Upper lobe of left lung (tissue), 6 donors: ENCODE measurements around the gene TMEM8B. TPM values are rescaled to one million over a fixed set of nuclear protein-coding genes. Genes with fewer than 3 reads are reported as not detected.

Source experiments
- ATAC-seq, 2 donors: fragments of 200-7000 bp; cut with Tn5 transposase; one replicate each; pipeline ENCODE4 v1.9.1; 2022; ENCODE audit warnings: mild to moderate bottlenecking in 2 of 2, moderate library complexity in 2 of 2; ENCODE audit not compliant: low FRiP score in 2 of 2
- DNase-seq, 2 donors: peaks; one replicate each; pipeline ENCODE4 v3.0.0-alpha.2; 2019 to 2020
- H3K27ac ChIP-seq, 4 donors: fragments of 200-600 bp; sonication (generic); one replicate each; pipeline ENCODE4 v1.5.1; 2016 to 2019
- H3K27me3 ChIP-seq, 4 donors: fragments of 200-600 bp; sonication (generic); one replicate each; pipeline ENCODE4 v1.5.1; 2017 to 2019
- H3K36me3 ChIP-seq, 4 donors: fragments of 200-600 bp; sonication (generic); one replicate each; pipeline ENCODE4 v1.5.1; 2016 to 2019
- H3K4me1 ChIP-seq, 4 donors: fragments of 200-600 bp; sonication (generic); one replicate each; pipeline ENCODE4 v1.5.1; 2018 to 2019
- H3K4me3 ChIP-seq, 4 donors: fragments of 200-600 bp; sonication (generic); one replicate each; pipeline ENCODE4 v1.5.1; 2017 to 2019; ENCODE audit warnings: mild to moderate bottlenecking in 2 of 4, moderate library complexity in 1 of 4
- H3K9me3 ChIP-seq, 4 donors: fragments of 200-600 bp; sonication (generic); one replicate each; pipeline ENCODE4 v1.5.1; 2018 to 2019
- EP300 ChIP-seq, 4 donors: sonication (generic); formaldehyde crosslinking; IDR thresholded peaks; one replicate each; pipeline ENCODE4 v1.5.1; 2017; ENCODE audit warnings: antibody characterized with exemption in 4 of 4, control low read depth in 2 of 4
- POLR2A ChIP-seq, 4 donors: fragments of 450-650 bp; IDR thresholded peaks; one replicate each; pipeline ENCODE4 v1.5.1; 2016 to 2017; ENCODE audit warnings: antibody characterized with exemption in 4 of 4, mild to moderate bottlenecking in 2 of 4
- POLR2AphosphoS5 ChIP-seq, 2 donors: sonication (generic); formaldehyde crosslinking; IDR thresholded peaks; one replicate each; pipeline ENCODE4 v1.5.1; 2017; ENCODE audit warnings: antibody characterized with exemption in 2 of 2
- WGBS, 2 donors: methylation state at CpG; one replicate each; pipeline ENCODE4 v1.1.5; 2017 to 2018; 5-methylcytosine and 5-hydroxymethylcytosine counted together
- total RNA-seq, 6 donors: library from RNA; depleted of rRNA in 4 of 6; stranded (reverse); fragments of >200 nt in 4 of 6; gene quantifications; one replicate each; pipeline versions ENCODE4 v1.1.0 to v1.2.1, GENCODE V29; 2016 to 2021
- TF ChIP-seq, protein P1 (sequence below), 6 experiments: fragments of 450-650 bp in 4 of 6; fragments of 200-600 bp in 2 of 6; sonication (generic) in 2 of 6; IDR thresholded peaks; one replicate each; pipeline ENCODE4 v1.5.1; 2016 to 2019; ENCODE audit warnings: antibody characterized with exemption in 6 of 6
- donor health status: DM: no; HTN: no; CAD: no; lungs with moderate emphysema.
- donor health status: DM: no; HTN: yes; CAD: no; lungs with severe emphysema.

Gene TMEM8B
- total RNA-seq, 6 donors from 2014 or later = 6.5 to 21.0 (median 10.0) TPM

DNA sequence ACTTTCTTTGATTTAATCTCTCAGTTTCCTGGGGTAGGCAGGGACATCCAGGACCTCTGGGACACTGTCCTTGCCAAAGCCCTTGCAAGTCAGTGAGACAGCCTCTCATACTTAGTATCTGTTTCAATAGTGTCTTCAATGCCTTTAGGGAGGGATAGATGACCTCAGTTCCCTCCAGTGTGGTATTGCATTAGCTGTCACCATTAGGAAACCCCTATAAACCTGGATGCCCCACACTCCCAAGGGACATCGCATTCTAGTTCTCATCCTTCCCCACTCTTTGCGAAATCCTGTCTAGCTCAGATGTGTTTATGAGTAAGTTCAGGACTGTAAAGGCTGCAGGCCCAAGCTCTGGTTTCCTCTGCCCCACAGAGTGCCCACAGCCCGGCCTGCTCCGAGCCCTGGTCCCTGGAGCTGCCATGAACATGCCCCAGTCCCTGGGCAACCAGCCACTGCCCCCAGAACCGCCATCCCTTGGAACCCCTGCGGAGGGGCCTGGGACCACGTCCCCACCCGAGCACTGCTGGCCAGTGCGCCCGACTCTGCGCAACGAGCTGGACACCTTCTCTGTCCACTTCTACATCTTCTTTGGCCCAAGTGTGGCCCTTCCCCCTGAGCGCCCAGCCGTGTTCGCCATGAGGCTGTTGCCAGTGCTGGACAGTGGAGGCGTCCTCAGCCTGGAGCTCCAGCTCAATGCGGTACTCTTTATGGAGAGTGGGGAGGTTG is 13.2 kb downstream of the TMEM8B start:
- DNase-seq = peak in 1 of 2 donors; percentile 63
- H3K36me3 ChIP-seq = peaks cover 0 to 9% (median 0%) of the 10 kb centered on the region in 4 donors
- no peak for ATAC-seq
- H3K4me1 ChIP-seq = peaks cover 27 to 42% (median 28%) of the 10 kb centered on the region in 4 donors
- 94 to 96% methylated on average over 7 to 17 of the region's 17 CpGs for WGBS, 2 donors
- H3K27ac ChIP-seq = no peak overlapping the region
- H3K4me3 ChIP-seq = no peak overlapping the region
- no peak for TF ChIP-seq POLR2AphosphoS5 (IDR thresholded peaks at IDR 0.05)
- no peaks in the 10 kb centered on the region for H3K27me3 ChIP-seq
- no peaks in the 10 kb centered on the region for H3K9me3 ChIP-seq

DNA sequence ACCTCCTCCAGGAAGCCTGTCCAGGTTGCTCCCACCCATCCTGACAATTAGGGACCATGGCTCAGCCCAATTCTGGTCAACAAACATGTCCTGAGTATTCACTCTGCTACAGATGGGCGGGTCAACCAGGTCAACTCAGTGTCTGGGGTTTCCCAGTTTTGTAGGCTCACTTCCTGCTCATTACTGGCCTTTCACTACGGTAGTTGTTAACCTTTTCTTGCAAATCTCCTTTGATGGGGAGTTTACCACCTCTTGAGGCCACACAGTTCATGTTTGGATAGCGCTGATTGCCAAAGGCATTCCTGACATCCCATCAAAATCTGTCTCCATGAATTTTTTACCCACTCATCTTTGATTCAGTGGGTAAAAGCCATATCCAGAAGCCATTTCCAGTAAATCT is 13.8 kb downstream of the TMEM8B start:
- ATAC-seq (no peak), DNase-seq (no peak)
- Histone ChIP-seq H3K4me3 (no peak overlapping the region), H3K27me3 (no peaks in the 10 kb centered on the region), H3K36me3 (peaks cover 0 to 12% (median 0%) of the 10 kb centered on the region in 4 donors), H3K4me1 (peaks cover 27 to 42% (median 28%) of the 10 kb centered on the region in 4 donors), H3K27ac (no peak overlapping the region), H3K9me3 (no peaks in the 10 kb centered on the region)
- WGBS, 2 donors = 54 to 76% methylated on average over 3 of the region's 3 CpGs
- TF ChIP-seq EP300 (IDR thresholded peaks at IDR 0.05) (no peak), POLR2AphosphoS5 (IDR thresholded peaks at IDR 0.05) (no peak), POLR2A (IDR thresholded peaks at IDR 0.05) (no peak)
- TF ChIP-seq, protein P1, sequence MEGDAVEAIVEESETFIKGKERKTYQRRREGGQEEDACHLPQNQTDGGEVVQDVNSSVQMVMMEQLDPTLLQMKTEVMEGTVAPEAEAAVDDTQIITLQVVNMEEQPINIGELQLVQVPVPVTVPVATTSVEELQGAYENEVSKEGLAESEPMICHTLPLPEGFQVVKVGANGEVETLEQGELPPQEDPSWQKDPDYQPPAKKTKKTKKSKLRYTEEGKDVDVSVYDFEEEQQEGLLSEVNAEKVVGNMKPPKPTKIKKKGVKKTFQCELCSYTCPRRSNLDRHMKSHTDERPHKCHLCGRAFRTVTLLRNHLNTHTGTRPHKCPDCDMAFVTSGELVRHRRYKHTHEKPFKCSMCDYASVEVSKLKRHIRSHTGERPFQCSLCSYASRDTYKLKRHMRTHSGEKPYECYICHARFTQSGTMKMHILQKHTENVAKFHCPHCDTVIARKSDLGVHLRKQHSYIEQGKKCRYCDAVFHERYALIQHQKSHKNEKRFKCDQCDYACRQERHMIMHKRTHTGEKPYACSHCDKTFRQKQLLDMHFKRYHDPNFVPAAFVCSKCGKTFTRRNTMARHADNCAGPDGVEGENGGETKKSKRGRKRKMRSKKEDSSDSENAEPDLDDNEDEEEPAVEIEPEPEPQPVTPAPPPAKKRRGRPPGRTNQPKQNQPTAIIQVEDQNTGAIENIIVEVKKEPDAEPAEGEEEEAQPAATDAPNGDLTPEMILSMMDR (IDR thresholded peaks at IDR 0.05) = no peak

DNA sequence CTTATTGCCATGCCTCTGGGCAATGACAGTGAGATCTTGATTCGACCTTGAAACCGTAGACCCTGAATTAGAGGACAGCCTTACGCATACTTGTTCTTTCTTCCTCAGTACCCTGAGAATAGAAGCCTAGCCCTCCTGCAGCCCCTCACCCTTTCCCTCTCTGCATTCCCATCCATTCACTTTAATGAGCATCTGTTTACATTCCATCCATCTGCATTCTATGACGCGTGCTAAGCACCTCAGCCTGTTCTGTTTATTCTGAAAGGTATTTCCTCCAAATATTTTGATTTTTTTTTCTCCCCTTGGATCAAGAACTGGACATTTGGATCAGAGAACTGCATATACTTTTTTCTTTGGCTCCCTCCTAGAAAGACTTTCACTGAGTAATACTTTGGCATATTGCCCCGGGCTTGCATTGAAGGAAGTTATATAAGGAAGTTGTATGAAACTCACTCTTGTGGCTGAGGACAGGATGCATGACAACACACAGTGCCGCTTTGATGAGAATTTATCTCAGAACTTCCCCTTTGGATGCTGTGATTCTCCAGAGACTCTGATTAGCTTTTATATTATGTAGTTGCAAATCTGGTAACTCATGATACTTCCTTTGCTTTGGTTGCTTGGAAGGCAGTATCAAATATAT is 15.7 kb downstream of the TMEM8B start:
- Histone ChIP-seq H3K4me3 (no peak overlapping the region), H3K27ac (peak overlapping the region; percentile 28 to 67 (median 54)), H3K4me1 (peaks cover 27 to 42% (median 28%) of the 10 kb centered on the region in 4 donors), H3K36me3 (peaks cover 0 to 12% (median 0%) of the 10 kb centered on the region in 4 donors), H3K27me3 (no peaks in the 10 kb centered on the region), H3K9me3 (no peaks in the 10 kb centered on the region)
- DNase-seq = peak in 1 of 2 donors; percentile 76
- ATAC-seq = peak; percentile 76 to 82
- 28 to 30% methylated on average over 7 of the region's 7 CpGs for WGBS, 2 donors
- TF ChIP-seq EP300 (IDR thresholded peaks at IDR 0.05) = no peak
- TF ChIP-seq POLR2AphosphoS5 (IDR thresholded peaks at IDR 0.05) = peak in 1 of 2 donors; percentile 51

DNA sequence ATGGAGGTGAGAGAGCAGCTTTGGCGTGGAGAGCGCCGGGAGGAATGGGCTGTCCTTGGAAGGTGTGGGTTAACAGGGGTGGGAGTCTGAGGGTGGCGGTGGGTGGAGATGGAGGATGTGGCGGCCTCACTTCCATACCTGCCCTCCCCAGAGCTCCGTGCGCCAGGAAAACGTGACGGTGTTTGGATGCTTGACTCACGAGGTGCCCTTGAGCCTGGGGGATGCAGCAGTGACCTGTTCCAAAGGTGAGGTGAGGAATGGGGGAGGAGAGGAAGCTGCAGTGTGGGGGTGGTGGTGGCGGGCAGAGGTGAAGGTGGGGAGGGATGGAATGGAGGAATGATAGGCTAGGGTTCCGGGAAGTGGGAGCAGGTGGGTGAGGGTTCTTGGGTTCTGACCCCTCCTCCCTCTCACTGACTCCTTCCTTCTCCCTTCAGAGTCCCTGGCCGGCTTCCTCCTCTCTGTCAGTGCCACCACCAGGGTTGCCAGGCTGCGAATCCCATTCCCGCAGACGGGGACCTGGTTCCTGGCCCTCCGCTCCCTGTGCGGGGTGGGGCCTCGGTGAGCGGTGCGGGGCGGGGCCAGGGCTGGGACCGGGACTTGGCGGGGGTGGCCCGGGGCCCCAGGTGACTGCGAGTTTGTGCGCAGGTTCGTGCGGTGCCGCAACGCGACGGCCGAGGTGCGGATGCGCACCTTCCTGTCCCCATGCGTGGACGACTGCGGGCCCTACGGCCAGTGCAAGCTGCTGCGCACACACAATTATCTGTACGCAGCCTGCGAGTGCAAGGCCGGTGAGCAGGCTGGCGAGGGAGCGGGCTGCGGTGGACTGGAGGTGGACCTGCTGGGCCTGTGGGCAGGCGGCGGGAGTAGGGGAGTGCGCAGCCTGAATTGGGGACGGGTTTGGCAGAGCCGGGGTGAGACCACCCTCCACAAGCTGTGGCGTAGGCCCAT is 17.1 kb downstream of the TMEM8B start:
- H3K36me3 ChIP-seq = peaks cover 0 to 12% (median 0%) of the 10 kb centered on the region in 4 donors
- DNase-seq (peak in 1 of 2 donors; percentile 88), ATAC-seq (no peak)
- H3K4me1 ChIP-seq = peaks cover 27 to 42% (median 28%) of the 10 kb centered on the region in 4 donors
- no peaks in the 10 kb centered on the region for H3K9me3 ChIP-seq
- TF ChIP-seq POLR2AphosphoS5 (IDR thresholded peaks at IDR 0.05) (no peak), EP300 (IDR thresholded peaks at IDR 0.05) (no peak), POLR2A (IDR thresholded peaks at IDR 0.05) (no peak)
- TF ChIP-seq, protein P1 (IDR thresholded peaks at IDR 0.05) = no peak
- H3K27me3 ChIP-seq = no peaks in the 10 kb centered on the region
- peak overlapping the region in 3 of 4 donors; percentile 2 to 30 (median 27) for H3K4me3 ChIP-seq
- WGBS, 2 donors = 57 to 66% methylated on average over 25 to 53 of the region's 53 CpGs
- peak overlapping the region; percentile 28 to 67 (median 54) for H3K27ac ChIP-seq

DNA sequence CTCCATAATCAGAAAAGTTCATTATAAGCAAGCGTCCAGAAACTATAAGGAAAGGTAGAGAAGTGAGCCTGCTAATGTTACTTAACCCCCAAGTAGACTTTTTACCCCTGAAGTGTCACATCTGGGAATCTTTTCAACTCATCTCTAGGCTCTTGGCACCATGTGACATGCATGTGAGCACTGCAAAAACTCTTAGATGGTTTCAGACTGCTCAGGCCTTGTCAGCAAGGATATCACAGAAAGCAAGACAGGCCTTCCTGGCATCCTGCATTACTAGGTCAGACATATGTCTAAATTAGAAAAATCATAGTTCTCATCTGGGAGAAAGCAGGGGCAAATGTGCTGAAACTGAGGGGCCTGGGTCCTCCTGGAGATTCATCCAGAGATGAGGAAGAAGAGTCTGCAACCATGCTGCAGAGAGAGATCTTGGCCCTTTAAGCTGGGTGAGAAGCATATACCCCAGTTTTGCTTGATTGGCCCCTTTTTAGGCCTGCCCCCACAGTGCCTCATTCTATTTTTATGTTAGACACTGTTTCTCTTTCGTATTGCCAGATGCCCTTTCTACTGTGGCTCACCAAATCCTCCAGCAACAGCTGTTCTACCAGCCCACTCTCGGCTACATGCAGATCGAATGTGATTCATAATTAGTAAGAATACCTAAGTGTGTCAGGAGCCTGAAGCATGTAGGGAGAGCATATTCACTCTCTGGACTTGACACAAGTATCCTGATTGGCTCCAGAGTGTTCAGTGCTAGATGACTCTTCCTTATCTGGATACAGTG is 19.0 kb downstream of the TMEM8B start:
- ATAC-seq (no peak), DNase-seq (no peak)
- TF ChIP-seq POLR2A (IDR thresholded peaks at IDR 0.05) (no peak), EP300 (IDR thresholded peaks at IDR 0.05) (no peak), POLR2AphosphoS5 (IDR thresholded peaks at IDR 0.05) (no peak)
- TF ChIP-seq, protein P1 (IDR thresholded peaks at IDR 0.05) = no peak
- Histone ChIP-seq H3K4me1 (peaks cover 27 to 34% (median 28%) of the 10 kb centered on the region in 4 donors), H3K27me3 (no peaks in the 10 kb centered on the region), H3K27ac (no peak overlapping the region), H3K9me3 (no peaks in the 10 kb centered on the region), H3K4me3 (no peak overlapping the region), H3K36me3 (peaks cover 0 to 13% (median 1%) of the 10 kb centered on the region in 4 donors)
- 80 to 85% methylated on average over 4 of the region's 4 CpGs for WGBS, 2 donors
